Endothelial cell of hepatic sinusoid (primary cell): ENCODE data around the gene TMEM181.
"Not testable (repeated sequence)": the region's sequence is repeated elsewhere in the genome, so short reads cannot be mapped to it uniquely, and the experiment has no call there.

Experiments used
- in situ Hi-C: cut with HindIII; loops from 2 replicates; pipeline ENCODE4 v1.10.0; 2017; ENCODE audit warnings: low sequenced_read_pairs

Gene TMEM181

GRCh38 chr6:158677094-158677493 lies 117.2 kb downstream of the TMEM181 start:
- in situ Hi-C loops: not testable (repeated sequence)

- in situ Hi-C loops: no loop called here
These were observed 118.2 kb downstream of the TMEM181 start for GRCh38 chr6:158677906-158678578.

GRCh38 chr6:158680015-158680414 lies 120.1 kb downstream of the TMEM181 start:
- in situ Hi-C loops: no loop called here

GRCh38 chr6:158680481-158680880 lies 120.6 kb downstream of the TMEM181 start:
- in situ Hi-C loops: no loop called here

- in situ Hi-C loops: no loop called here
These were observed 124.4 kb downstream of the TMEM181 start for GRCh38 chr6:158684311-158684710.

GRCh38 chr6:158684745-158685324 lies 124.9 kb downstream of the TMEM181 start:
- in situ Hi-C loops: no loop called here
